HepG2 (cell line): Measurements from ENCODE around the gene ARHGEF7.

Experiments used
- DMAP1 ChIP-seq: IDR thresholded peaks from 2 replicates; pipeline ENCODE4 v1.6.1; 2016
- EZH2 ChIP-seq: conservative IDR thresholded peaks from 2 replicates; pipeline ENCODE4 v1.6.1; 2012; ENCODE audit warnings: mild to moderate bottlenecking, low read depth, low read length, moderate library complexity
- GABPB1 ChIP-seq: IDR thresholded peaks from 2 replicates; pipeline ENCODE4 v1.6.1; 2016; ENCODE audit warnings: mild to moderate bottlenecking, missing genetic modification reagents, moderate library complexity, missing compliant biosample characterization
- PCBP2 ChIP-seq: fragments of 200-400 bp; formaldehyde crosslinking; optimal IDR thresholded peaks from 2 replicates; pipeline ENCODE3; 2018; ENCODE audit warnings: low read length, low read depth; ENCODE audit not compliant: poor library complexity, severe bottlenecking
- POLR2A ChIP-seq, 2 experiments: IDR thresholded peaks; 2 replicates each; pipeline ENCODE4 v1.6.1; 2011; ENCODE audit warnings: low read depth in 2 of 2, low read length in 2 of 2, mild to moderate bottlenecking in 1 of 2, moderate library complexity in 1 of 2; ENCODE audit not compliant: insufficient read depth in 1 of 2
- SMAD3 ChIP-seq: sonication (generic); formaldehyde crosslinking; IDR thresholded peaks from 2 replicates; pipeline ENCODE4 v1.4.0; 2020; ENCODE audit warnings: missing genetic modification reagents
- TBP ChIP-seq: sonication (generic); formaldehyde crosslinking; IDR thresholded peaks from 2 replicates; pipeline ENCODE4 v1.5.0; 2020; ENCODE audit warnings: missing genetic modification reagents
- ZNF24 ChIP-seq: fragments of 450-650 bp; IDR thresholded peaks from 2 replicates; pipeline ENCODE4 v1.6.1; 2017; ENCODE audit warnings: antibody characterized with exemption, mild to moderate bottlenecking
- ZNF3 ChIP-seq: IDR thresholded peaks from 2 replicates; pipeline ENCODE4 v1.7.0; 2017; ENCODE audit warnings: inconsistent platforms
- ZNF317 ChIP-seq: sonication (generic); formaldehyde crosslinking; IDR thresholded peaks from 2 replicates; pipeline ENCODE4 v1.5.0; 2020; ENCODE audit warnings: mild to moderate bottlenecking, missing genetic modification reagents
- ZNF777 ChIP-seq: sonication (generic); formaldehyde crosslinking; IDR thresholded peaks from 2 replicates; pipeline ENCODE4 v1.4.0; 2020; ENCODE audit warnings: missing genetic modification reagents
- TF ChIP-seq, protein P1 (sequence below): sonication (generic); formaldehyde crosslinking; IDR thresholded peaks from 2 replicates; pipeline ENCODE4 v1.4.0; 2020; ENCODE audit warnings: missing genetic modification reagents
- TF ChIP-seq, protein P2 (sequence below): sonication (generic); formaldehyde crosslinking; IDR thresholded peaks from 2 replicates; pipeline ENCODE4 v1.5.0; 2020; ENCODE audit warnings: mild to moderate bottlenecking, missing genetic modification reagents, moderate library complexity
- TF ChIP-seq, protein P3 (sequence below): IDR thresholded peaks from 2 replicates; pipeline ENCODE4 v1.6.1; 2012; ENCODE audit warnings: inconsistent platforms

DNA sequence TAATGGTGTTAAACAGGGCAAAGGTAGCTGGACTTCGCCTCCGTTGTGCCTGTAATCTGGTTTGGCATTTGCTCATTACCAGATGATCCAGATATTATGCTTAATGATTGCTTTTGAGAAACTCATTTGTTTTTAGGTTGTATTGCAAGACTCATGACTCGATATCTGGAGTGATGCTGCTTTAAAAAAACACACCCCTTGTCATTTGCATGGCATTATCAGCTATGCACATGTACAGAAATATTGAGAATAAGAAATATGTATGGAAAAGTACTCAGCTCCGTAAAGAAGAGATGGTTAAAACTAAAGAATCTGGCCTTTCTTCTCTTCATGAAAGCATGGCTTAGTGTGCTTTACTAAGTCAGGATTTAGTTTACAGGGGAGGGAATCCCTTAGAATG, 95.0 kb downstream of the ARHGEF7 start:
- TF ChIP-seq PCBP2 (no peak), TBP (CRISPR knock-in tag) (no peak), ZNF3 (no peak), ZNF777 (CRISPR knock-in tag) (no peak), POLR2A (IDR thresholded peaks at IDR 0.05; ENCODE audit: insufficient read depth in 1 of 2, low read depth in 2 of 2, low read length in 2 of 2) (no peak), SMAD3 (CRISPR knock-in tag) (no peak), ZNF24 (no peak), GABPB1 (CRISPR knock-in tag) (no peak), DMAP1 (no peak), EZH2 (no peak), ZNF317 (CRISPR knock-in tag) (no peak)
- TF ChIP-seq, protein P1, sequence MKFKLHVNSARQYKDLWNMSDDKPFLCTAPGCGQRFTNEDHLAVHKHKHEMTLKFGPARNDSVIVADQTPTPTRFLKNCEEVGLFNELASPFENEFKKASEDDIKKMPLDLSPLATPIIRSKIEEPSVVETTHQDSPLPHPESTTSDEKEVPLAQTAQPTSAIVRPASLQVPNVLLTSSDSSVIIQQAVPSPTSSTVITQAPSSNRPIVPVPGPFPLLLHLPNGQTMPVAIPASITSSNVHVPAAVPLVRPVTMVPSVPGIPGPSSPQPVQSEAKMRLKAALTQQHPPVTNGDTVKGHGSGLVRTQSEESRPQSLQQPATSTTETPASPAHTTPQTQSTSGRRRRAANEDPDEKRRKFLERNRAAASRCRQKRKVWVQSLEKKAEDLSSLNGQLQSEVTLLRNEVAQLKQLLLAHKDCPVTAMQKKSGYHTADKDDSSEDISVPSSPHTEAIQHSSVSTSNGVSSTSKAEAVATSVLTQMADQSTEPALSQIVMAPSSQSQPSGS (CRISPR knock-in tag): no peak
- TF ChIP-seq, protein P2, sequence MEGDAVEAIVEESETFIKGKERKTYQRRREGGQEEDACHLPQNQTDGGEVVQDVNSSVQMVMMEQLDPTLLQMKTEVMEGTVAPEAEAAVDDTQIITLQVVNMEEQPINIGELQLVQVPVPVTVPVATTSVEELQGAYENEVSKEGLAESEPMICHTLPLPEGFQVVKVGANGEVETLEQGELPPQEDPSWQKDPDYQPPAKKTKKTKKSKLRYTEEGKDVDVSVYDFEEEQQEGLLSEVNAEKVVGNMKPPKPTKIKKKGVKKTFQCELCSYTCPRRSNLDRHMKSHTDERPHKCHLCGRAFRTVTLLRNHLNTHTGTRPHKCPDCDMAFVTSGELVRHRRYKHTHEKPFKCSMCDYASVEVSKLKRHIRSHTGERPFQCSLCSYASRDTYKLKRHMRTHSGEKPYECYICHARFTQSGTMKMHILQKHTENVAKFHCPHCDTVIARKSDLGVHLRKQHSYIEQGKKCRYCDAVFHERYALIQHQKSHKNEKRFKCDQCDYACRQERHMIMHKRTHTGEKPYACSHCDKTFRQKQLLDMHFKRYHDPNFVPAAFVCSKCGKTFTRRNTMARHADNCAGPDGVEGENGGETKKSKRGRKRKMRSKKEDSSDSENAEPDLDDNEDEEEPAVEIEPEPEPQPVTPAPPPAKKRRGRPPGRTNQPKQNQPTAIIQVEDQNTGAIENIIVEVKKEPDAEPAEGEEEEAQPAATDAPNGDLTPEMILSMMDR (CRISPR knock-in tag): no peak
- TF ChIP-seq, protein P3, sequence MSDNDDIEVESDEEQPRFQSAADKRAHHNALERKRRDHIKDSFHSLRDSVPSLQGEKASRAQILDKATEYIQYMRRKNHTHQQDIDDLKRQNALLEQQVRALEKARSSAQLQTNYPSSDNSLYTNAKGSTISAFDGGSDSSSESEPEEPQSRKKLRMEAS: no peak
